GM12878 (cell line): ENCODE measurements around the gene ANKRD65. TPM values are rescaled to one million over a fixed set of nuclear protein-coding genes. Genes with fewer than 3 reads are reported as not detected.
"Not testable (repeated sequence)": the region's sequence is repeated elsewhere in the genome, so short reads cannot be mapped to it uniquely, and the experiment has no call there.

ENCODE experiments used
- ATAC-seq: fragments of 200-7000 bp; cut with Tn5 transposase; 3 replicates; pipeline ENCODE4 v1.9.1; 2020; ENCODE audit warnings: mild to moderate bottlenecking, moderate library complexity
- BruUV-seq: library from RNA; stranded (reverse); fragments of 400-500 nt; replicated peaks from 2 replicates; lab custom pipeline; 2021; lab: Mats Ljungman, UMichigan
- CTCF ChIA-PET: fragments of 300-600 bp; sonication (Branson Sonifier 250); formaldehyde crosslinking; extraction: SDS; loops from one replicate; lab custom pipeline; 2021; ENCODE audit warnings: inconsistent platforms; lab: Yijun Ruan, JAX
- POLR2A ChIA-PET: fragments of 350-600 bp; formaldehyde crosslinking; extraction: SDS; loops from one replicate; lab custom pipeline; 2021; ENCODE audit warnings: inconsistent platforms; lab: Charles Lee
- RAD21 ChIA-PET: fragments of 300-600 bp; sonication (Branson Sonifier 250); formaldehyde crosslinking; loops from one replicate; lab custom pipeline; 2023; ENCODE audit warnings: antibody characterized with exemption; ENCODE audit not compliant: unreplicated experiment; lab: Charles Lee
- SMC1A ChIA-PET: fragments of 300-600 bp; sonication (Branson Sonifier 250); formaldehyde crosslinking; loops from one replicate; lab custom pipeline; 2023; ENCODE audit not compliant: unreplicated experiment, uncharacterized antibody; lab: Charles Lee
- DNase-seq: peaks from one replicate; pipeline ENCODE4 v3.0.0-alpha.2; 2011; ENCODE audit warnings: low read depth, low spot score
- FAIRE-seq: peaks from 3 replicates; lab custom pipeline; 2011; peaks lifted over from hg19 to GRCh38; lab: Jason Lieb, UNC
- H2AFZ ChIP-seq: 2 replicates; pipeline ENCODE4 v1.6.0; 2011; ENCODE audit warnings: low read depth, low read length, control low read depth; ENCODE audit not compliant: control insufficient read depth
- H3K27ac ChIP-seq: 2 replicates; pipeline ENCODE4 v1.5.1; 2011; ENCODE audit warnings: control low read depth; ENCODE audit not compliant: control insufficient read depth, insufficient read depth
- H3K27me3 ChIP-seq, 2 experiments: replicated peaks in 1 of 2; 2 replicates each; pipeline versions ENCODE4 v1.6.0 to v1.6.1; 2011; ENCODE audit warnings: low read length in 1 of 2; ENCODE audit not compliant: control insufficient read depth in 2 of 2, insufficient read depth in 2 of 2
- H3K36me3 ChIP-seq, 2 experiments: 2 replicates each; pipeline ENCODE4 v1.5.1; 2011; ENCODE audit warnings: low read length in 1 of 2; ENCODE audit not compliant: control insufficient read depth in 2 of 2, insufficient read depth in 2 of 2
- H3K4me1 ChIP-seq: 2 replicates; pipeline ENCODE4 v1.6.1; 2011; ENCODE audit warnings: mild to moderate bottlenecking, low read length, moderate library complexity, mixed read lengths; ENCODE audit not compliant: control insufficient read depth, insufficient read depth
- H3K4me2 ChIP-seq: 2 replicates; pipeline ENCODE4 v1.6.0; 2011; ENCODE audit warnings: control low read depth; ENCODE audit not compliant: control insufficient read depth, insufficient read depth
- H3K4me3 ChIP-seq: fragments of 200-600 bp; sonication (generic); 2 replicates; pipeline ENCODE4 v1.5.1; 2016
- H3K79me2 ChIP-seq: 2 replicates; pipeline ENCODE4 v1.6.0; 2011; ENCODE audit warnings: low read length; ENCODE audit not compliant: control insufficient read depth, insufficient read depth
- H3K9ac ChIP-seq: 2 replicates; pipeline ENCODE4 v1.8.0; 2011; ENCODE audit warnings: low read length, control low read depth, mixed read lengths; ENCODE audit not compliant: control insufficient read depth, insufficient read depth
- H3K9me3 ChIP-seq: replicated peaks from 3 replicates; pipeline ENCODE4 v1.5.1; 2011; ENCODE audit warnings: mild to moderate bottlenecking, low read length; ENCODE audit not compliant: control insufficient read depth, insufficient read depth
- H4K20me1 ChIP-seq: 2 replicates; pipeline ENCODE4 v1.6.0; 2011; ENCODE audit not compliant: control insufficient read depth, insufficient read depth
- POLR2A ChIP-seq: IDR thresholded peaks from 2 replicates; pipeline ENCODE4 v1.6.1; 2011; ENCODE audit warnings: low read depth, mild to moderate bottlenecking, low read length
- ZBED1 ChIP-seq: IDR thresholded peaks from 2 replicates; pipeline ENCODE4 v1.6.1; 2016; ENCODE audit warnings: borderline replicate concordance
- WGBS: methylation state at CpG from one replicate; pipeline ENCODE4 v1.1.6; 2016; ENCODE audit warnings: low lambda C conversion rate; ENCODE audit not compliant: insufficient replicate concordance, insufficient coverage; ENCODE audit errors: missing lambda C conversion rate; 5-methylcytosine and 5-hydroxymethylcytosine counted together
- in situ Hi-C: fragments of 300-500 bp; cut with MboI; formaldehyde crosslinking; loops from 9 replicates; pipeline ENCODE4 v1.14.3; 2018; ENCODE audit warnings: mixed read lengths
- intact Hi-C: fragments of 100-400 bp; cut with micrococcal nuclease; formaldehyde crosslinking; loops from one replicate; pipeline ENCODE4 v1.14.2; 2022; ENCODE audit not compliant: unreplicated experiment
- polyA plus RNA-seq, 11 experiments: library from polyadenylated mRNA; depleted of rRNA in 4 of 11; unstranded in 6 of 11; stranded (reverse) in 5 of 11; fragments of >200 nt; fragmentation: Nextera tagmentation in 4 of 11; fragmentation: Illumina TruSeq in 1 of 11; extraction: Ambion mirVana in 4 of 11; extraction: Trizol in 1 of 11; gene quantifications; 1 replicate in 1 of 11; 2 replicates in 10 of 11; pipeline versions ENCODE4 v1.2.1 to v1.2.3, GENCODE V29; 2011 to 2016; ENCODE audit warnings: inconsistent platforms in 2 of 11, missing spikeins in 2 of 11, low read depth in 1 of 11
- total RNA-seq, 4 experiments: library from RNA; depleted of rRNA in 3 of 4; stranded (reverse); fragments of >200 nt in 3 of 4; fragmentation: Illumina TruSeq in 1 of 4; extraction: Trizol in 1 of 4; gene quantifications; 2 replicates each; pipeline versions ENCODE4 v1.2.1 to v1.2.3, GENCODE V29; 2013 to 2021

ANKRD65 gene
- total and polyA plus RNA-seq, 10 of the 15 experiments (the other 5 are each of a cell fraction or from before 2014, with no cell fraction given): 0.05 to 2.8 (median 0.37) TPM

DNA sequence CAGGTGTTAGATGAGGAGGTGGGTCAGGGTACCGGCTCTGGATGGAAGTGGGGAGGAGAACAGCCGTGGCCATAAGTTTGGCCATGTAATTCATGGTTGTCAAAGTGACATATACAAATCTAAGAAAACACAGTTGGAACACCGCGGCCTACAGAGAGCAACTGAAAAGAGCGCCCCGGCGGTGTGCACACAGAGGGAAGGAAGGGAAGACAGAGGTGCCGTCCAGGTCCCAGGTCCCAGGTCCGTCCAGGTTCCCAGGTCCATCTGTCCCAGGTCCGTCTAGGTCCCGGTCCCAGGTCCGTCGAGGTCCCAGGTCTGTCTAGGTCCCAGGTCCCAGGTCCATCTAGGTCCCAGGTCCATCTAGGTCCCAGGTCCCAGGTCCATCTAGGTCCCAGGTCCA, 9.4 kb downstream of the ANKRD65 start:
- ChIA-PET CTCF (no interaction called here), POLR2A (interaction anchor here (1.1 kb wide), 1 partner anchor 12 kb away, joined by 3 read pairs; the partner anchor contains the start of gene CCNL2), SMC1A (no interaction called here), RAD21 (no interaction called here)
- H3K79me2 ChIP-seq: peaks cover 30% of the 10 kb centered on the region
- ATAC-seq: no peak
- H3K27me3 ChIP-seq: no peaks in the 10 kb centered on the region
- FAIRE-seq: no peak
- 0 out of 2 replicates have a peak, but pooled peaks have one; percentile 31 for TF ChIP-seq POLR2A
- no peak for TF ChIP-seq ZBED1
- H4K20me1 ChIP-seq: no peaks in the 10 kb centered on the region
- in situ Hi-C loops (no loop called here), intact Hi-C loops (no loop called here)
- no peaks in the 10 kb centered on the region; a peak in 2 of 4 replicates for H3K36me3 ChIP-seq
- DNase-seq: no peak
- BruUV-seq: no TSS peak
- peak overlapping the region; percentile 63 for H3K27ac ChIP-seq
- H3K4me1 ChIP-seq: peaks cover 8% of the 10 kb centered on the region
- peaks cover 14% of the 10 kb centered on the region for H3K9me3 ChIP-seq
- no peak overlapping the region for H3K4me3 ChIP-seq
- H3K9ac ChIP-seq: no peak overlapping the region
- WGBS: 99% methylated on average over 13 of the region's 13 CpGs
- H2AFZ ChIP-seq: no peak overlapping the region
- H3K4me2 ChIP-seq: 0 out of 2 replicates have a peak overlapping the region, but pooled peaks have one; percentile 25

DNA sequence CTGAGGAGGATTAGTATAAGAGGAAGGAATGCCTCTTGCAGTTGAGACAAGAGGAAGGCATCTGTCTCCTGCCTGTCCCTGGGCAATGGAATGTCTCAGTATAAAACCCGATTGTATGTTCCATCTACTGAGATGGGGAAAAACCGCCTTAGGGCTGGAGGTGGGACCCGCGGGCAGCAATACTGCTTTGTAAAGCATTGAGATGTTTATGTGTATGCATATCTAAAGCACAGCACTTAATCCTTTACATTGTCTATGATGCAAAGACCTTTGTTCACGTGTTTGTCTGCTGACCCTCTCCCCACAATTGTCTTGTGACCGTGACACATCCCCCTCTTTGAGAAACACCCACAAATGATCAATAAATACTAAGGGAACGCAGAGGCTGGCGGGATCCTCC, 10.8 kb downstream of the ANKRD65 start:
- H3K4me2 ChIP-seq, H3K27me3 ChIP-seq, intact Hi-C loops, FAIRE-seq, H3K36me3 ChIP-seq, CTCF ChIA-PET, BruUV-seq, DNase-seq, H2AFZ ChIP-seq, H4K20me1 ChIP-seq, in situ Hi-C loops, SMC1A ChIA-PET, RAD21 ChIA-PET, H3K4me3 ChIP-seq, ATAC-seq, H3K27ac ChIP-seq, H3K9ac ChIP-seq: not testable (repeated sequence)
- peaks cover 14% of the 10 kb centered on the region for H3K9me3 ChIP-seq
- POLR2A ChIA-PET: interaction anchor here (1.0 to 1.1 kb wide), 2 partner anchors 11 kb away, joined by 3 read pairs; partner anchors contain the start of gene CCNL2
- WGBS: 87% methylated on average over 8 of the region's 8 CpGs
- H3K4me1 ChIP-seq: peaks cover 16% of the 10 kb centered on the region
- H3K79me2 ChIP-seq: peaks cover 44% of the 10 kb centered on the region
